Astrocyte (in vitro differentiated cells and primary cell): ENCODE results near the gene MUC5AC. TPM values are rescaled to one million over a fixed set of nuclear protein-coding genes. Genes with fewer than 3 reads are reported as not detected.
A peak's percentile ranks its signal among the peaks of the same experiment; 100 is the strongest.

Source experiments
- DNase-seq: peaks from one replicate; pipeline ENCODE4 v3.0.0-alpha.2; 2010; ENCODE audit warnings: low read depth
- FAIRE-seq: peaks from 2 replicates; lab custom pipeline; 2011; peaks lifted over from hg19 to GRCh38; lab: Jason Lieb, UNC
- H2AFZ ChIP-seq: 2 replicates; pipeline ENCODE4 v1.6.0; 2012; ENCODE audit warnings: low read depth, low read length, inconsistent platforms
- H3K27ac ChIP-seq: 2 replicates; pipeline ENCODE4 v1.5.1; 2011; ENCODE audit warnings: low read depth, low read length, inconsistent platforms
- H3K27me3 ChIP-seq: 2 replicates; pipeline ENCODE4 v1.6.0; 2011; ENCODE audit warnings: low read length, inconsistent platforms; ENCODE audit not compliant: insufficient read depth
- H3K36me3 ChIP-seq: 2 replicates; pipeline ENCODE4 v1.5.1; 2011; ENCODE audit warnings: low read length, inconsistent platforms; ENCODE audit not compliant: insufficient read depth
- H3K4me1 ChIP-seq: 2 replicates; pipeline ENCODE4 v1.5.1; 2011; ENCODE audit warnings: low read length, inconsistent platforms; ENCODE audit not compliant: insufficient read depth
- H3K4me2 ChIP-seq: 2 replicates; pipeline ENCODE4 v1.6.0; 2012; ENCODE audit warnings: low read length, inconsistent platforms
- H3K4me3 ChIP-seq: 2 replicates; pipeline ENCODE4 v1.5.1; 2011; ENCODE audit warnings: low read depth, mild to moderate bottlenecking, low read length, inconsistent platforms; ENCODE audit not compliant: insufficient read depth
- H3K79me2 ChIP-seq: 2 replicates; pipeline ENCODE4 v1.6.0; 2012; ENCODE audit warnings: mild to moderate bottlenecking, low read length, inconsistent platforms; ENCODE audit not compliant: insufficient read depth
- H3K9ac ChIP-seq: 2 replicates; pipeline ENCODE4 v1.6.0; 2012; ENCODE audit warnings: mild to moderate bottlenecking, low read length, inconsistent platforms
- H3K9me3 ChIP-seq: 2 replicates; pipeline ENCODE4 v1.5.1; 2012; ENCODE audit warnings: low read depth, mild to moderate bottlenecking, low read length, inconsistent platforms; ENCODE audit not compliant: insufficient read depth
- H4K20me1 ChIP-seq: 2 replicates; pipeline ENCODE4 v1.6.0; 2012; ENCODE audit warnings: low read length, inconsistent platforms; ENCODE audit not compliant: insufficient read depth
- H3K27ac Mint-ChIP-seq: one replicate; pipeline ENCODE4 v1.8.0; 2021; ENCODE audit warnings: mild to moderate bottlenecking, mixed read lengths; ENCODE audit not compliant: unreplicated experiment
- H3K27me3 Mint-ChIP-seq: one replicate; pipeline ENCODE4 v1.8.0; 2021; ENCODE audit warnings: low read depth, mixed read lengths; ENCODE audit not compliant: unreplicated experiment
- H3K36me3 Mint-ChIP-seq: one replicate; pipeline ENCODE4 v1.8.0; 2021; ENCODE audit warnings: low read depth, mixed read lengths; ENCODE audit not compliant: unreplicated experiment
- H3K4me1 Mint-ChIP-seq: one replicate; pipeline ENCODE4 v1.8.0; 2021; ENCODE audit warnings: low read depth, mixed read lengths; ENCODE audit not compliant: unreplicated experiment
- H3K4me3 Mint-ChIP-seq: one replicate; pipeline ENCODE4 v1.8.0; 2021; ENCODE audit warnings: mild to moderate bottlenecking, moderate library complexity, mixed read lengths; ENCODE audit not compliant: unreplicated experiment
- H3K9me3 Mint-ChIP-seq: one replicate; pipeline ENCODE4 v1.8.0; 2021; ENCODE audit warnings: mild to moderate bottlenecking, mixed read lengths; ENCODE audit not compliant: unreplicated experiment
- CTCF ChIP-seq: IDR thresholded peaks from 2 replicates; pipeline ENCODE4 v1.5.1; 2011; ENCODE audit warnings: low read depth, mild to moderate bottlenecking, inconsistent platforms, low read length, moderate library complexity; ENCODE audit not compliant: insufficient read depth
- EZH2 ChIP-seq: IDR thresholded peaks from 2 replicates; pipeline ENCODE4 v1.6.1; 2012; ENCODE audit warnings: mild to moderate bottlenecking, low read length, inconsistent platforms; ENCODE audit not compliant: insufficient read depth
- total RNA-seq: library from RNA; stranded (reverse); gene quantifications from 2 replicates; pipeline ENCODE4 v1.2.1, GENCODE V29; 2021

The MUC5AC gene
- total RNA-seq, 1 donor from 2014 or later, result not detected

- DNase-seq, result peak; percentile 51
These were observed 5.2 kb upstream of the MUC5AC start for GRCh38 chr11:1152316-1153104.

GRCh38 chr11:1153105-1153950, 4.4 kb upstream of the MUC5AC start:
- no peak overlapping the region for H3K27ac Mint-ChIP-seq
- DNase-seq (no peak), FAIRE-seq (no peak)
- Histone ChIP-seq H2AFZ (no peak overlapping the region), H3K27me3 (no peaks in the 10 kb centered on the region), H3K27ac (peak overlapping the region; percentile 80), H3K9me3 (no peaks in the 10 kb centered on the region), H3K36me3 (no peaks in the 10 kb centered on the region), H3K4me1 (peaks cover 36% of the 10 kb centered on the region), H3K9ac (peak overlapping the region; percentile 69), H3K79me2 (no peaks in the 10 kb centered on the region), H3K4me3 (no peak overlapping the region), H4K20me1 (no peaks in the 10 kb centered on the region), H3K4me2 (peak overlapping the region; percentile 70)
- H3K27me3 Mint-ChIP-seq, result peaks cover 14% of the 10 kb centered on the region
- no peaks in the 10 kb centered on the region for H3K4me1 Mint-ChIP-seq
- H3K36me3 Mint-ChIP-seq, result no peaks in the 10 kb centered on the region
- no peaks in the 10 kb centered on the region for H3K9me3 Mint-ChIP-seq
- TF ChIP-seq EZH2 (no peak), CTCF (no peak)
- H3K4me3 Mint-ChIP-seq, result no peak overlapping the region

More at GRCh38 chr11:1152316-1153104, 5.2 kb upstream of the MUC5AC start:
- TF ChIP-seq EZH2 (no peak), CTCF (no peak)
- no peak for FAIRE-seq
- Histone ChIP-seq H3K36me3 (no peaks in the 10 kb centered on the region), H2AFZ (no peak overlapping the region), H3K4me2 (peak overlapping the region; percentile 70), H3K79me2 (no peaks in the 10 kb centered on the region), H3K4me1 (peaks cover 36% of the 10 kb centered on the region), H3K4me3 (no peak overlapping the region), H3K9ac (peak overlapping the region; percentile 20), H3K27me3 (no peaks in the 10 kb centered on the region), H3K27ac (no peak overlapping the region), H4K20me1 (no peaks in the 10 kb centered on the region), H3K9me3 (no peaks in the 10 kb centered on the region)
- H3K27ac Mint-ChIP-seq, result no peak overlapping the region
- H3K36me3 Mint-ChIP-seq, result no peaks in the 10 kb centered on the region
- H3K4me3 Mint-ChIP-seq, result no peak overlapping the region
- no peaks in the 10 kb centered on the region for H3K4me1 Mint-ChIP-seq
- peaks cover 13% of the 10 kb centered on the region for H3K27me3 Mint-ChIP-seq
- no peaks in the 10 kb centered on the region for H3K9me3 Mint-ChIP-seq
